ENCODE results near the gene CDH13. TPM values are rescaled to one million over a fixed set of nuclear protein-coding genes. Genes with fewer than 3 reads are reported as not detected.

The CDH13 gene
- polyA plus RNA-seq, 1 donor from 2014 or later, result 3.2 TPM

GRCh38 chr16:82752172-82752571, 125.4 kb downstream of the CDH13 start:
- Histone ChIP-seq H3K79me2 (replicated peaks; ENCODE audit: insufficient read depth, low read length) (no peaks in the 10 kb centered on the region), H2AFZ (ENCODE audit: low read depth, low read length) (no peak overlapping the region), H3K9me2 (ENCODE audit: insufficient read depth, low read length) (no peaks in the 10 kb centered on the region), H3K27ac (ENCODE audit: low read length) (no peak overlapping the region), H3K4me2 (ENCODE audit: low read length) (no peak overlapping the region), H3K9me3 (ENCODE audit: low read length) (no peaks in the 10 kb centered on the region), H3K27me3 (ENCODE audit: insufficient read depth, low read depth, low read length) (no peaks in the 10 kb centered on the region), H4K20me1 (ENCODE audit: insufficient read depth) (no peaks in the 10 kb centered on the region), H3K36me3 (ENCODE audit: insufficient read depth, low read length) (no peaks in the 10 kb centered on the region), H3F3A (ENCODE audit: insufficient read depth, low read length, poor library complexity, severe bottlenecking) (no peaks in the 10 kb centered on the region), H3K9ac (ENCODE audit: low read length) (no peak overlapping the region), H3K4me3 (ENCODE audit: low read length) (no peak overlapping the region)
- no peak for TF ChIP-seq EP300 (conservative IDR thresholded peaks at IDR 0.05; ENCODE audit: poor library complexity, severe bottlenecking)
- no peak for TF ChIP-seq SMC3 (conservative IDR thresholded peaks at IDR 0.05; ENCODE audit: poor library complexity)
- TF ChIP-seq REST (IDR thresholded peaks at IDR 0.05; ENCODE audit: borderline replicate concordance), result no peak
- TF ChIP-seq, protein P1, sequence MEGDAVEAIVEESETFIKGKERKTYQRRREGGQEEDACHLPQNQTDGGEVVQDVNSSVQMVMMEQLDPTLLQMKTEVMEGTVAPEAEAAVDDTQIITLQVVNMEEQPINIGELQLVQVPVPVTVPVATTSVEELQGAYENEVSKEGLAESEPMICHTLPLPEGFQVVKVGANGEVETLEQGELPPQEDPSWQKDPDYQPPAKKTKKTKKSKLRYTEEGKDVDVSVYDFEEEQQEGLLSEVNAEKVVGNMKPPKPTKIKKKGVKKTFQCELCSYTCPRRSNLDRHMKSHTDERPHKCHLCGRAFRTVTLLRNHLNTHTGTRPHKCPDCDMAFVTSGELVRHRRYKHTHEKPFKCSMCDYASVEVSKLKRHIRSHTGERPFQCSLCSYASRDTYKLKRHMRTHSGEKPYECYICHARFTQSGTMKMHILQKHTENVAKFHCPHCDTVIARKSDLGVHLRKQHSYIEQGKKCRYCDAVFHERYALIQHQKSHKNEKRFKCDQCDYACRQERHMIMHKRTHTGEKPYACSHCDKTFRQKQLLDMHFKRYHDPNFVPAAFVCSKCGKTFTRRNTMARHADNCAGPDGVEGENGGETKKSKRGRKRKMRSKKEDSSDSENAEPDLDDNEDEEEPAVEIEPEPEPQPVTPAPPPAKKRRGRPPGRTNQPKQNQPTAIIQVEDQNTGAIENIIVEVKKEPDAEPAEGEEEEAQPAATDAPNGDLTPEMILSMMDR (IDR thresholded peaks at IDR 0.05; ENCODE audit: poor library complexity, severe bottlenecking), result no peak
- TF ChIP-seq POLR2AphosphoS5 (IDR thresholded peaks at IDR 0.05), result no peak
- TF ChIP-seq MXI1 (conservative IDR thresholded peaks at IDR 0.05; ENCODE audit: poor library complexity, severe bottlenecking), result no peak
- TF ChIP-seq TAF1 (IDR thresholded peaks at IDR 0.05; ENCODE audit: low read depth), result no peak
- TF ChIP-seq EZH2 (IDR thresholded peaks at IDR 0.05; ENCODE audit: borderline replicate concordance, insufficient read depth, low read length, poor library complexity, severe bottlenecking), result no peak
- no peak for TF ChIP-seq RAD21 (conservative IDR thresholded peaks at IDR 0.05)

DNA sequence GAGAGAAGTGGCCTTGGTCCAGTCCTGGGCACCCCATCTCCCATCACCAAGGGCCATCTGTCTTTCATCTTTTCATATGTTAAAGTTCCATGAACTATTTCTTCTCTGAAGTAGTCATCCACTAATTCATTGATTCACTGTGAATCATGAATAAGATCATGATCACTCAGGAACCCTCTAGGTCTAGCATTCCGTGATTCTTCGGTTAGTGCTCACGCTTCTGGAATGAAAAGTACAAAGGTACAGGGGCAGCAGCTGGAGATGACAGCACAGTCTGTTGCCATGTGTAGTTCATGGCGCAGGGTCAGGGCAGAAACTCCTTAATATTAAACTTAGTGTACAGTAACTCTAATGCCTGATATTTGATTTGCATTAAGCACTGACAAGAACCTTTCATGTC, 127.1 kb downstream of the CDH13 start:
- Histone ChIP-seq H2AFZ (ENCODE audit: low read depth, low read length) (no peak overlapping the region), H3K9ac (ENCODE audit: low read length) (no peak overlapping the region)
- TF ChIP-seq EP300 (conservative IDR thresholded peaks at IDR 0.05; ENCODE audit: poor library complexity, severe bottlenecking), result no peak
- no peak for TF ChIP-seq SMC3 (conservative IDR thresholded peaks at IDR 0.05; ENCODE audit: poor library complexity)

More for the DNA sequence above, 127.1 kb downstream of the CDH13 start:
- no peaks in the 10 kb centered on the region for H3K36me3 ChIP-seq (ENCODE audit: insufficient read depth, low read length)
- no peaks in the 10 kb centered on the region for H3K27me3 ChIP-seq (ENCODE audit: insufficient read depth, low read depth, low read length)
- H4K20me1 ChIP-seq (ENCODE audit: insufficient read depth), result no peaks in the 10 kb centered on the region
- H3K9me2 ChIP-seq (ENCODE audit: insufficient read depth, low read length), result no peaks in the 10 kb centered on the region
- no peaks in the 10 kb centered on the region for H3K9me3 ChIP-seq (ENCODE audit: low read length)
- H3F3A ChIP-seq (ENCODE audit: insufficient read depth, low read length, poor library complexity, severe bottlenecking), result no peaks in the 10 kb centered on the region
- no peak overlapping the region for H3K27ac ChIP-seq (ENCODE audit: low read length)
- no peak overlapping the region for H3K4me3 ChIP-seq (ENCODE audit: low read length)
- H3K4me2 ChIP-seq (ENCODE audit: low read length), result no peak overlapping the region
- H3K79me2 ChIP-seq (replicated peaks; ENCODE audit: insufficient read depth, low read length), result no peaks in the 10 kb centered on the region

Measured in neural cell (in vitro differentiated cells).